Measurements from ENCODE around the gene HOXC10.
A peak's percentile ranks its signal among the peaks of the same experiment; 100 is the strongest.

The HOXC10 gene

GRCh38 chr12:54030889-54031471, 46.0 kb downstream of the HOXC10 start:
- no peak for DNase-seq

- no peak for DNase-seq
Measured at GRCh38 chr12:54031480-54031879, 46.5 kb downstream of the HOXC10 start.

- DNase-seq, result no peak
Measured at GRCh38 chr12:54032086-54032619, 47.2 kb downstream of the HOXC10 start.

DNA sequence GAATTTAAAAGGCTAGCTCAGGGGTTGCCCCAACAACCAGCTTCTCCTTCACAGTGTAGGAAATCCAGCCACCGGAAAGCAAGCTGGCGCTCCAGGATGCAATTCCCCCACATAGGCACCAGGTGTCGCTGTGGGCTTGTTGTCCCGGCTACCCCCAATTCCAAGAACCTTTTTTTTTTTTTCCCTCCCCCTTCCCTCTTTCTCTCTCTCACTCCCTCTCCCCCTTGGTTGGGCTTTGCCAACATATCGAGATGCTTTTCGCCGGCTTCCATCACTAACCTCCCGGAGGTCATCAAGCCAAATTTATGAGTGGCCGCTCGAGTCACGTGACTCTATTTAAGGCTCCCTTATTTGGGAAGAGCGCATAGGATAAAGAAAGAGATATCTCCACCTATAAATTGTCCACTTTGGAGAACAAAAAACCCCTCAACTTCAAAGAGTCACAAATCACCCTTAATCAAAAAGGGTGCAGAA, 47.7 kb downstream of the HOXC10 start, which contains the start of gene HOXC5:
HOXC5 (plus strand) TSS at position 424 of the 474 bp plus-strand sequence. CDS start 73 bp downstream, outside the sequence.
- DNase-seq, result peak; percentile 94

DNA sequence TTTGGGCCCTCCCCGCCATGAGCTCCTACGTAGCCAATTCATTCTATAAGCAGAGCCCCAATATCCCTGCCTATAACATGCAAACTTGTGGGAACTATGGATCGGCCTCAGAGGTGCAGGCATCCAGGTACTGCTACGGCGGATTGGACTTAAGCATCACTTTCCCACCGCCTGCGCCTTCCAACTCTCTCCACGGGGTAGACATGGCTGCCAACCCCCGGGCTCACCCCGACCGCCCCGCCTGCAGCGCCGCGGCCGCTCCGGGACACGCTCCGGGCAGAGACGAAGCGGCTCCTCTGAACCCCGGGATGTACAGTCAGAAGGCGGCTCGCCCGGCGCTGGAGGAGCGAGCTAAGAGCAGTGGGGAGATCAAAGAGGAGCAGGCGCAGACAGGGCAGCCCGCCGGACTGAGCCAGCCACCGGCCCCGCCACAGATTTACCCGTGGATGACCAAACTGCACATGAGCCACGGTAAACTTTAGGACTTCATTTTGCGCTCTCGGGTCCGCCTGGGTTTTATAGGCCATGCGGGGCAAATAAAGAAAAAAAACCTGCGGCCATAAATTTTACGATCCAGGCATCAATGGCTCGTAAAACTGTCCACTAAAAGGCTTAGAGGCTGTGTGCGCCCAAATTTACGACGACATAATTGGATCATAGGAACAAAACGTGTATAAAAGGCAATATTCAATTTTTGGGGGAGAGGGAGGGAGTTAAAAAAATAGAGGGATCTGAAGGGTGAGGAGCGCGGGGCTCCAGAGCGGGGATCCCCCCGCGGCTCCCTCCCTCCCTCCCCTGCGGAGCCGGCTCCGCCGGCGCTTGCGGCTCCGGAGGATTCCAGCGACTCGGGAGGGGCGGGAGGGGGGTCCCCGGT, 48.4 kb downstream of the HOXC10 start:
- peak; percentile 68 for DNase-seq

DNA sequence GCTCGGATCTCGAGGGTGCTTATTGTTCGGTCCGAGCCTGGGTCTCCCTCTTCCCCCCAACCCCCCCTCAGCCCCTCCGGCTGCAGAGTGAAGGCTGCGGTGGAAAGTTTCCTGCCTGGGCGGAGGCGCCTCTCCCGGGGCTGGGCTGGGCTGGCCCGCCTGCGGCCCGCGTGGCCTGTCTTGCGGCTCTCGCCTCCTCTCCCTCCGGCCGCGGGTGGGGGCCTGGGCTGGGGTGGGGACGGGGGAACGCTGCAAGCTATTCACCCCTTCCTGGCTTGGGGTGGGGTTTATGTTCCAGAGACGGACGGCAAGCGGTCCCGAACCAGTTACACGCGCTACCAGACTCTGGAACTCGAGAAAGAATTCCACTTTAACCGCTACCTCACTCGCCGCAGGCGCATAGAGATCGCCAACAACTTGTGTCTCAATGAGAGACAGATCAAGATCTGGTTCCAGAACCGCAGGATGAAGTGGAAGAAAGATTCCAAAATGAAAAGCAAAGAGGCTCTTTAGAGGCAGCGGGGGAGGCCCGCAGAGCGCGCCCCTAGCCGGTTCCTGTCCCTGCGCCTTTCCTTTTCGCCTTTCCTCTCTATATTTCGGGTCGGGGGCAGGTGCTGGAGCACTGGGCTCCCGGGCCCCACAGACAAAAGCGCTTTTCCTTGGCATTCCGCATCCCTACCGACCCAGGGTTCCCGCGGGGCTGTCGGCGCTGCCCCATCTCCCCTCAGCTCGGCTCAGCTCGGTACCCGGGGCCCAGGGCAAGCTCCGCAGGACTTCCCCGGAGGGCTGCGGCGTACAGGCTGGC, 49.2 kb downstream of the HOXC10 start:
- no peak for DNase-seq

DNA sequence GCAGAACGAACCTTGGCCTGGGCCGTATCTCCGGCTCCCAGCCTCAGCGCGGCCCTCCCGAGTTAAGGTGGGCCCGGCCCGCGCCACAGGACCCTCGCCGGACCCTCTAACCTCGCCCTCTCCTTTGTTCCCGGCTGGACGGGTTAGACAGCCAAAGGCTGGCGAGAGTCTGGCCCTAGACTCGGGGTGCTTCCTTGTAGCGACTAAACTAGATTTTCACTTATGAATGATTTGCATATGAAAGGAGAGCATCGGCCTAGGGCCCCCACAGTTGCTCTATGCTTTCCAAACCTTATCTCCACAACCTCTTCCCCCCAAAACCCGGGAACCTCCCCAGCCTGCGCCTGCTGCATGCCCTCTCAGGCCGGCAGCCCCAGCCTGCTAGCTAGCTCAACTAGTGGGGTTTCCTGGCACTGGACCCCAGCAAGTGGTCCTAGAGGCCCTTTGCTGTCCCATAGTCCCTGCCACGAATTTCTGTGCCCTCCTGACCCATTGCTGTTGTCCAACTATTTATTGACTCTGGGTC, 49.9 kb downstream of the HOXC10 start:
- no peak for DNase-seq

DNA sequence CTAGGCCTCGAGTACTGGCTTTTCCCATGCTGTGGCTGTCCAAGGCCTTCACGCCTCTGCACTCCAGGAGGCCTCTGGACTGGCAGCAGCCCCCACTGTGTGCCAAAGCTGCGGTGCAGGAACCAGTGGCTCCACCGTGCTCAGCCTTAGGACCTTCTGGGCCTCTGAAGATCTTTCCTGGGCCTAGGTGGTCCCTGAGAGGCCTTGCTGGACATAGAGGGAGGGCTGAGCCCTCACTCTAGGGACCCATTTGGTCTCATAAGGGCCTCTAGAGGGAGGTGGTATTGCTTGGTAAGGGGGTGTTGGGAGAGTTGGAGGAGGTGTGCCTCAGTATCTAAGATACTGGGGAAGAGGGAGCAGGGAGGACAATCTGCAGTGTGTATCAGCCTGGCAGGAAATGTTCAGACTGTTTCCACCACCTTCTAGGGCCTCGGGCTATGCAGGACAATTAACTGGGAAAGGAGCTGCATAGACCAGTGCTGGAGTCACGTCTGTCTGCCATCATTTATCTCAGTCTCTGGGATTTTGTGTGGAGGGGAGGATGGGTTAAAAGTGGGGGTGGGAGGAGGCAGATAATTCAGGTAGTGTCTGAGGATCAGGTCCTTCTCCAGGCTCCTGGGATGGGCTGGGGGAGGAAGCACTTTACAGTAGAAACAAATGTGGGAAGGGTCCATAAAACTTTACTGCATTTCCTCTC, 50.8 kb downstream of the HOXC10 start:
- DNase-seq, result no peak

DNA sequence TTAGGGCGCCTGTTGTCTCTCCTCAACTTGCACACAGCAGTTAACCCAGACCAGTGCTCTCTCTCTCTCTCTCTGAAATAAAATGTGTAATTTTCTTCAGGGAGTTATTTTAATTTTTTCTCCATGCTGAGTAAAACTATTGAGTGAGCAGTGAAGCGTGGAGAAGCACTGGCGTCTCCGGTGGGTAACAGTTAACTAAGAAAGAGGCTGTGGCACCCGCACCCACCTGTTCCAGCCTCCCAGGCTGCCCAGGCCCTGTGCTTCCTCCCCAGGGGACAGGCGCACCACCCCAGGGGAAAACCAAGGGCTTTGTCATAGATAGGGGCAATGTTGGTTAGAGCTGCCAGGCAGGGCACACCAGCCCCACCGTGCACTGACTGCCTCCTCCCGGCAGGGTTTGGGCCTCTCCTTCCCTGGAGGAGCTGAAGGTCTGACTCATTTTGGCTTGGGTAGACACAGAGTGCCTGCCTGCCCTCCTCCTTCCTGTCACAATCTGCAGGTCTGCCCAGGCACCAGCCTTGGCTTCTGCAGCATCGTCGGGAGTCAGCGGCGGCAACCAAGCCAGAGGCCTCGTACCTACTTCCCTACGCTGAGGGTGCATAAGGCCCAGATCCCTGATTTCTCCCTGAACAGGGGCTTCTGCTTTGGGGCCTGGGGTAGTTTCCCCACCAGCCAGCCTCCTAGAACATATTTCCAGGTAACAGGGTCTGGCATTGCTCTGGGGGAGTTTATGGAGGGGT, 51.8 kb downstream of the HOXC10 start:
- DNase-seq, result no peak

- no peak for DNase-seq
Measured at GRCh38 chr12:54037360-54038283, 52.7 kb downstream of the HOXC10 start.

- no peak for DNase-seq
Measured at GRCh38 chr12:54038284-54038870, 53.4 kb downstream of the HOXC10 start.

DNA sequence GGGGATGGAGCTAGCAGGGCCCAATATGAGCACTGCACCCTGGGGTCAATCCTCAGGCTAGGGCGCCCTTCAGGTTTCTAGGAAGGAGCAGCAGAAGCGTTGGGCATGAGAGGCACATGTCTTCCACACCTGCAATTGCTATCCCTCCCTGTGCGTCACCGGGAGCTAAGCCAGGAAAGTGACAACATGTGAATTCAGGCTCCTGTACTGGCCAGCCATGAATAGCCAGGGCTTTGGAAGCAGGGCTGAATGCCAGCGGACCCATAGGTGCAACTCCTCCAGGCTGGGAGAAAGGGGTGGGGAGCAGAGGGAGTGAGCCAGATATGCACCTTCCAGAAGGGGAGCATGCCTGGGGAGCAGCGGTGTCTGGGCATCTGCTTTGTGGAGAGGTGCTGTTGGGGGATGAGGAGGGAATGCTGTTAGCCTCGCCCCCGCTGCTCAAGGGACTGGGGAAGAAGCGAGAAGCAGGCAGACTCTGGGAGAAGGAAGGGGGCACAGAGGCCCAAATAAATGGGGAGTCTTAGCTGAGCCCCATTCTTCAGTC, 54.0 kb downstream of the HOXC10 start:
- no peak for DNase-seq

DNA sequence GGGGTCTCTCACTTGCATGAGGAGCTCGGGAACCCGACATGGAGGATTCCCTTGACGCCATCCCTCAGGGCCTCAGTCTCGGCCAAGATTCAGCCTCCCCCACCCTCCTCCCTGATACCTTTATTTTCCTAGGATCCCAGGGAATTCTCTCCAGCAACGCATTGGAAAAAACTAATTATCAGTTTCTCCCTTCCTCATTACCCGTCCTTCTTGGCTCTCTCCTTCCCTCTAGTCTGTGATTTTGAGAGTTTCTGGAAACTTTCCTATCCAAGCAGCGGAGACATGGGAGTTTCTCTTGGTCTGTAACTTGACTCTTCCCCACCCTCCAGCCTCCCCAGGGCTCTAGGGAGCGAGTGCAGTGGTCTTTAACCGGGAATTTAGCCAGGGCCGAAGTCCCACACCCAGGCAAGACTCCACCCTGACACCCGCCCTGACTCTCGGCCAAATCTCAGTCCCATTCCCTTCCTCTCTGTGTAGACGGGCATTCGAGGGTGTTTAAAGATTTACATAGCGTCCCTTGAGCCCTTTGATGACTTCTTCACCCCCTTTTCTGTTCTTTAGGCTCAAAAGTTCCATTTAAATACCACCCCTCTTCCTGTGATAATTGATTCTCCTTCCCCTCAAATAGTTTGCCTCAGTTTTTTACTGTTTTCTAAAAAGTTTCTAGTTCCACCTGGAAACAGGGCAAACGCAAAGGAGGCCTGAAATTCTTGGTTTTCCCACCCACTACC, 54.6 kb downstream of the HOXC10 start:
- no peak for DNase-seq
